CD4-positive, alpha-beta T cell treated with Interleukin-10 for 1 hour (primary cell): ENCODE measurements around the gene STARD3.
"Not testable (repeated sequence)": the region's sequence is repeated elsewhere in the genome, so short reads cannot be mapped to it uniquely, and the experiment has no call there.

Source experiments
- DNase-seq: peaks from one replicate; pipeline ENCODE4 v3.0.0-alpha.2; 2020

Gene STARD3

GRCh38 chr17:39636927-39637736, at the start of gene STARD3:
STARD3 (plus strand) TSS chr17:39637144; CDS start chr17:39653532, 16,388 bp downstream.
- peak; percentile 91 for DNase-seq

- DNase-seq = not testable (repeated sequence)
Measured at GRCh38 chr17:39590180-39590579, 46.8 kb upstream of the STARD3 start.

- DNase-seq = peak; percentile 30
Measured at GRCh38 chr17:39591958-39592954, 44.7 kb upstream of the STARD3 start.

GRCh38 chr17:39593371-39593770, 43.6 kb upstream of the STARD3 start:
- no peak for DNase-seq

GRCh38 chr17:39595294-39595693, 41.6 kb upstream of the STARD3 start:
- DNase-seq = no peak

- DNase-seq = no peak
Measured at GRCh38 chr17:39595928-39596510, 40.9 kb upstream of the STARD3 start.

GRCh38 chr17:39596543-39597267, 40.2 kb upstream of the STARD3 start:
- DNase-seq = no peak

GRCh38 chr17:39597372-39598046, 39.4 kb upstream of the STARD3 start:
- DNase-seq = no peak

- DNase-seq = no peak
Measured at GRCh38 chr17:39598047-39598481, 38.9 kb upstream of the STARD3 start.

GRCh38 chr17:39598630-39599003, 38.3 kb upstream of the STARD3 start:
- no peak for DNase-seq

- no peak for DNase-seq
Measured at GRCh38 chr17:39599004-39599664, 37.8 kb upstream of the STARD3 start.

GRCh38 chr17:39599665-39600231, 37.2 kb upstream of the STARD3 start:
- DNase-seq = no peak

GRCh38 chr17:39600288-39600996, 36.5 kb upstream of the STARD3 start:
- no peak for DNase-seq

GRCh38 chr17:39600997-39601597, 35.8 kb upstream of the STARD3 start:
- no peak for DNase-seq

- DNase-seq = no peak
Measured at GRCh38 chr17:39601758-39602532, 35.0 kb upstream of the STARD3 start.

- DNase-seq = no peak
Measured at GRCh38 chr17:39602533-39603303, 34.2 kb upstream of the STARD3 start.

- no peak for DNase-seq
Measured at GRCh38 chr17:39603304-39604016, 33.5 kb upstream of the STARD3 start.
